Measurements from ENCODE around the gene PCDHAC1.

DNA sequence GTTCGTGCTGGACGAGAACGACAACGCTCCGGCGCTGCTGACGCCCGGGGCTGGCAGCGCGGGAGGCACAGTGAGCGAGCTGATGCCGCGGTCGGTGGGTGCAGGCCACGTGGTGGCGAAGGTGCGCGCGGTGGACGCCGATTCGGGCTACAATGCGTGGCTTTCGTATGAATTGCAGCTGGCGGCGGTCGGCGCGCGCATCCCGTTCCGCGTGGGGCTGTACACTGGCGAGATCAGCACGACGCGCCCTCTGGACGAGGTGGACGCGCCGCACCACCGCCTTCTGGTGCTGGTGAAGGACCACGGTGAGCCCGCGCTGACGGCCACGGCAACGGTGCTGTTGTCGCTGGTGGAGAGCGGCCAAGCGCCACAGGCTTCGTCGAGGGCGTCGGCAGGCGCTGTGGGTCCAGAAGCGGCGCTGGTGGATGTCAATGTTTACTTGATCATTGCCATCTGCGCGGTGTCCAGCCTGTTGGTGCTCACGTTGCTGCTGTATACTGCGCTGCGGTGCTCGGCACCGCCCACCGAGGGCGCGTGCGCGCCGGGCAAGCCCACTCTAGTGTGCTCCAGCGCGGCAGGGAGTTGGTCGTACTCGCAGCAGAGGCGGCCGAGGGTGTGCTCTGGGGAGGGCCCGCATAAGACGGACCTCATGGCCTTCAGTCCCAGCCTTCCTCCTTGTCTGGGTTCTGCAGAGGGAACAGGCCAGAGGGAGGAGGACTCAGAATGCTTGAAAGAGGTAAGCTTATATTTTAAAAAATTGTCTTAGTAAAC lies 42.0 kb upstream of the PCDHAC1 start:
- TF ChIP-seq, protein P1, sequence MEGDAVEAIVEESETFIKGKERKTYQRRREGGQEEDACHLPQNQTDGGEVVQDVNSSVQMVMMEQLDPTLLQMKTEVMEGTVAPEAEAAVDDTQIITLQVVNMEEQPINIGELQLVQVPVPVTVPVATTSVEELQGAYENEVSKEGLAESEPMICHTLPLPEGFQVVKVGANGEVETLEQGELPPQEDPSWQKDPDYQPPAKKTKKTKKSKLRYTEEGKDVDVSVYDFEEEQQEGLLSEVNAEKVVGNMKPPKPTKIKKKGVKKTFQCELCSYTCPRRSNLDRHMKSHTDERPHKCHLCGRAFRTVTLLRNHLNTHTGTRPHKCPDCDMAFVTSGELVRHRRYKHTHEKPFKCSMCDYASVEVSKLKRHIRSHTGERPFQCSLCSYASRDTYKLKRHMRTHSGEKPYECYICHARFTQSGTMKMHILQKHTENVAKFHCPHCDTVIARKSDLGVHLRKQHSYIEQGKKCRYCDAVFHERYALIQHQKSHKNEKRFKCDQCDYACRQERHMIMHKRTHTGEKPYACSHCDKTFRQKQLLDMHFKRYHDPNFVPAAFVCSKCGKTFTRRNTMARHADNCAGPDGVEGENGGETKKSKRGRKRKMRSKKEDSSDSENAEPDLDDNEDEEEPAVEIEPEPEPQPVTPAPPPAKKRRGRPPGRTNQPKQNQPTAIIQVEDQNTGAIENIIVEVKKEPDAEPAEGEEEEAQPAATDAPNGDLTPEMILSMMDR (conservative IDR thresholded peaks at IDR 0.05; ENCODE audit: low read length): no peak
- TF ChIP-seq EZH2phosphoT487 (IDR thresholded peaks at IDR 0.05; ENCODE audit: borderline replicate concordance, low read depth, low read length): no peak

Measured in OCI-LY7 (cell line).